Uterus (tissue), 4 donors: ENCODE data around the gene ANAPC4. TPM values are rescaled to one million over a fixed set of nuclear protein-coding genes. Genes with fewer than 3 reads are reported as not detected.

Experiments
- DNase-seq, 2 donors: peaks; one replicate each; pipeline ENCODE4 v3.0.0-alpha.2; 2019 to 2020
- H3K27ac ChIP-seq, 2 donors: fragments of 200-600 bp; sonication (generic); 1 replicate in 1 of 2; 2 replicates in 1 of 2; pipeline ENCODE4 v1.5.1; 2016 to 2018
- H3K27me3 ChIP-seq, 2 donors: fragments of 200-600 bp; sonication (generic); one replicate each; pipeline ENCODE4 v1.5.1; 2018 to 2019; ENCODE audit warnings: control low read depth in 1 of 2
- H3K36me3 ChIP-seq, 2 donors: fragments of 200-600 bp; sonication (generic); one replicate each; pipeline ENCODE4 v1.5.1; 2019; ENCODE audit warnings: control low read depth in 1 of 2
- H3K4me1 ChIP-seq, 2 donors: fragments of 200-600 bp; sonication (generic); one replicate each; pipeline ENCODE4 v1.5.1; 2018 to 2019; ENCODE audit warnings: control low read depth in 1 of 2
- H3K4me3 ChIP-seq, 2 donors: fragments of 200-600 bp; sonication (generic); 1 replicate in 1 of 2; 2 replicates in 1 of 2; pipeline ENCODE4 v1.5.1; 2018 to 2019; ENCODE audit warnings: mild to moderate bottlenecking in 1 of 2
- H3K9me3 ChIP-seq, 2 donors: fragments of 200-600 bp; sonication (generic); one replicate each; pipeline ENCODE4 v1.5.1; 2019; ENCODE audit warnings: control low read depth in 1 of 2
- CTCF ChIP-seq, 4 experiments: fragments of 200-600 bp in 2 of 4; fragments of 450-650 bp in 2 of 4; sonication (generic) in 2 of 4; IDR thresholded peaks; one replicate each; pipeline ENCODE4 v1.5.1; 2016 to 2019; ENCODE audit warnings: antibody characterized with exemption in 4 of 4, mild to moderate bottlenecking in 2 of 4, moderate library complexity in 1 of 4
- POLR2A ChIP-seq, 2 donors: fragments of 450-650 bp; IDR thresholded peaks; one replicate each; pipeline ENCODE4 v1.6.1; 2016; ENCODE audit warnings: antibody characterized with exemption in 2 of 2, mild to moderate bottlenecking in 1 of 2, moderate library complexity in 1 of 2
- intact Hi-C: fragments of 100-400 bp; cut with DNase I; formaldehyde crosslinking; loops from one replicate; pipeline ENCODE4 v1.15.1; 2023; ENCODE audit warnings: low total_unique reads
- total RNA-seq, 4 donors: library from RNA; depleted of rRNA in 3 of 4; stranded (reverse); fragments of >200 nt in 3 of 4; gene quantifications; one replicate each; pipeline versions ENCODE4 v1.1.0 to v1.2.4, GENCODE V29; 2014 to 2023
- donor health status: DM: yes; HTN: yes; CAD: no.

Gene ANAPC4
- total RNA-seq, 4 donors from 2014 or later = 40.0 to 70.5 (median 55.5) TPM

GRCh38 chr4:25378437-25378743 lies 1.3 kb downstream of the ANAPC4 start:
- H3K9me3 ChIP-seq = no peaks in the 10 kb centered on the region
- H3K4me1 ChIP-seq = no peaks in the 10 kb centered on the region
- H3K27me3 ChIP-seq = no peaks in the 10 kb centered on the region
- no peaks in the 10 kb centered on the region for H3K36me3 ChIP-seq
- no peak overlapping the region for H3K4me3 ChIP-seq
- intact Hi-C loops = no loop called here
- no peak for TF ChIP-seq CTCF (IDR thresholded peaks at IDR 0.05)
- TF ChIP-seq POLR2A (IDR thresholded peaks at IDR 0.05) = no peak
- no peak overlapping the region for H3K27ac ChIP-seq
- DNase-seq = no peak

- no peak for DNase-seq
- no peak for TF ChIP-seq POLR2A (IDR thresholded peaks at IDR 0.05)
- no peak for TF ChIP-seq CTCF (IDR thresholded peaks at IDR 0.05)
- intact Hi-C loops = no loop called here
- no peak overlapping the region for H3K27ac ChIP-seq
- no peaks in the 10 kb centered on the region for H3K4me1 ChIP-seq
- no peaks in the 10 kb centered on the region for H3K27me3 ChIP-seq
- no peak overlapping the region for H3K4me3 ChIP-seq
- no peaks in the 10 kb centered on the region for H3K36me3 ChIP-seq
- H3K9me3 ChIP-seq = no peaks in the 10 kb centered on the region
Observed at GRCh38 chr4:25379591-25379990, 2.5 kb downstream of the ANAPC4 start.

GRCh38 chr4:25383647-25384046 lies 6.6 kb downstream of the ANAPC4 start:
- H3K36me3 ChIP-seq = no peaks in the 10 kb centered on the region
- intact Hi-C loops = no loop called here
- H3K9me3 ChIP-seq = no peaks in the 10 kb centered on the region
- H3K4me3 ChIP-seq = no peak overlapping the region
- H3K27me3 ChIP-seq = no peaks in the 10 kb centered on the region
- DNase-seq = no peak
- no peaks in the 10 kb centered on the region for H3K4me1 ChIP-seq
- TF ChIP-seq CTCF (IDR thresholded peaks at IDR 0.05) = no peak
- no peak for TF ChIP-seq POLR2A (IDR thresholded peaks at IDR 0.05)
- H3K27ac ChIP-seq = no peak overlapping the region

GRCh38 chr4:25386926-25387325 lies 9.9 kb downstream of the ANAPC4 start:
- no peaks in the 10 kb centered on the region for H3K4me1 ChIP-seq
- H3K36me3 ChIP-seq = no peaks in the 10 kb centered on the region
- H3K9me3 ChIP-seq = no peaks in the 10 kb centered on the region
- intact Hi-C loops = no loop called here
- TF ChIP-seq POLR2A (IDR thresholded peaks at IDR 0.05) (no peak), CTCF (IDR thresholded peaks at IDR 0.05) (no peak)
- H3K27me3 ChIP-seq = no peaks in the 10 kb centered on the region
- H3K27ac ChIP-seq = no peak overlapping the region
- H3K4me3 ChIP-seq = no peak overlapping the region
- DNase-seq = no peak

DNA sequence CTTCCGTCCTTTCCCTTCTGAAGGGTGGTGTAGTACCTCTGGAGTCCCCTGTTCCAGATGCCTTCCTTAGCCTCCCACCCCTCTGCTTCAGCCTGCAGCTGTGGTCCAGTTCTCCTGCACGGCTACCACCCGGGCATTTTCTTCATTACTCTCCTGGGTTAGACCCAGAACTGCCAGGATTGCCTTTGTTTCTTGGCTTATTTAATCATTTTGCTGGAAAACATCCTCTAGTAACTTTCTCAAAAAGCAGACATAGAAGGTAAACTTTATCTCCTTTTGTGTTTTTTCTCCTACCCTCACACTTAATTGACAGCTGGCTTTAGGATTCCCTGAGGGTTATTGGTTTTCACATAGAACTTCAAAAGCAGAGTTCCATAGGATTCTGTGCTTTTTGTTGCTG lies 20.2 kb downstream of the ANAPC4 start:
- H3K4me1 ChIP-seq = no peaks in the 10 kb centered on the region
- H3K27me3 ChIP-seq = no peaks in the 10 kb centered on the region
- H3K36me3 ChIP-seq = no peaks in the 10 kb centered on the region
- DNase-seq = no peak
- intact Hi-C loops = no loop called here
- peaks cover 0 to 6% of the 10 kb centered on the region in 2 donors for H3K9me3 ChIP-seq
- no peak overlapping the region for H3K27ac ChIP-seq
- H3K4me3 ChIP-seq = no peak overlapping the region
- TF ChIP-seq CTCF (IDR thresholded peaks at IDR 0.05) = no peak
